Measurements from ENCODE around the gene GRPEL1.

DNA sequence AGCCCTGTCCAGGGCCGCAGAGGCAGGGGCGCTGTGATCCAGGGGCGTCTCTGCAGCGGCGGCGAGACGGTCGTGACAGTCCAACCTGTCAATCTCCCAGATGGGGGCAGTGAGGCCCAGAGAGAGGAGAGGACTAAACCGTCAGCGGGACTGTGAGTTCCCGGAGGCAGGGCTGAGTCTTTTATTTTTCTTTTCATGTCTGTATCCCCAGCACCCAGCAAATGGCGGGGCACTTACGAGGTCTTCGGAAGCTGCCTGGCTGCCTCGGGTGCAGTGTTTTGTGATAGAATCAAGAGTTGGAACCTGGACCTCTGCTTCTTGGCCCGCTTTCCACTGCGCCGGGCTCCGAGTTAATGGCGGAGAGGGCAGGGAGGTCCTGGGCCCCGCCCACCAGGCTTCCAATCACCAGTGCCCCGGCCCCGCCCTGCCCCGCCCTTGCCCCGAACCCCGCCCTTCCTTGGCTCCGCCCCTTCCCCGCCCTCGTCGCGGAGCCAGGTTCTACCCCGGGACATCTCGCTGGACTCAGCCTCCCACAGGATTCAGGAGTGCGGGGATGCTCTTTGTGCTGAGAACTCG is 35.3 kb upstream of the GRPEL1 start:
- TF ChIP-seq, protein P1, sequence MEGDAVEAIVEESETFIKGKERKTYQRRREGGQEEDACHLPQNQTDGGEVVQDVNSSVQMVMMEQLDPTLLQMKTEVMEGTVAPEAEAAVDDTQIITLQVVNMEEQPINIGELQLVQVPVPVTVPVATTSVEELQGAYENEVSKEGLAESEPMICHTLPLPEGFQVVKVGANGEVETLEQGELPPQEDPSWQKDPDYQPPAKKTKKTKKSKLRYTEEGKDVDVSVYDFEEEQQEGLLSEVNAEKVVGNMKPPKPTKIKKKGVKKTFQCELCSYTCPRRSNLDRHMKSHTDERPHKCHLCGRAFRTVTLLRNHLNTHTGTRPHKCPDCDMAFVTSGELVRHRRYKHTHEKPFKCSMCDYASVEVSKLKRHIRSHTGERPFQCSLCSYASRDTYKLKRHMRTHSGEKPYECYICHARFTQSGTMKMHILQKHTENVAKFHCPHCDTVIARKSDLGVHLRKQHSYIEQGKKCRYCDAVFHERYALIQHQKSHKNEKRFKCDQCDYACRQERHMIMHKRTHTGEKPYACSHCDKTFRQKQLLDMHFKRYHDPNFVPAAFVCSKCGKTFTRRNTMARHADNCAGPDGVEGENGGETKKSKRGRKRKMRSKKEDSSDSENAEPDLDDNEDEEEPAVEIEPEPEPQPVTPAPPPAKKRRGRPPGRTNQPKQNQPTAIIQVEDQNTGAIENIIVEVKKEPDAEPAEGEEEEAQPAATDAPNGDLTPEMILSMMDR (IDR thresholded peaks at IDR 0.05; ENCODE audit: insufficient read depth, low read depth, low read length), result no peak
- no peak for TF ChIP-seq EZH2 (IDR thresholded peaks at IDR 0.05; ENCODE audit: insufficient read depth, low read length)
